ENCODE measurements around the gene EMC8. TPM values are rescaled to one million over a fixed set of nuclear protein-coding genes. Genes with fewer than 3 reads are reported as not detected.
A peak's percentile ranks its signal among the peaks of the same experiment; 100 is the strongest.

Gene EMC8
- total RNA-seq, 1 donor from 2014 or later = 41.4 TPM

GRCh38 chr16:85733839-85734170 lies 65.5 kb downstream of the EMC8 start:
- Mint-ChIP-seq H3K27ac (no peak overlapping the region), H3K27me3 (no peaks in the 10 kb centered on the region), H3K4me1 (ENCODE audit: unreplicated experiment) (peaks cover 13% of the 10 kb centered on the region), H3K36me3 (no peaks in the 10 kb centered on the region), H3K4me3 (no peak overlapping the region), H3K9me3 (no peaks in the 10 kb centered on the region)
- no peak for DNase-seq (ENCODE audit: extremely low spot score, unreplicated experiment)
- no peak for TF ChIP-seq CTCF (conservative IDR thresholded peaks at IDR 0.05)

GRCh38 chr16:85733155-85733838 lies 66.0 kb downstream of the EMC8 start:
- no peaks in the 10 kb centered on the region for H3K9me3 Mint-ChIP-seq
- H3K27me3 Mint-ChIP-seq = no peaks in the 10 kb centered on the region
- no peak overlapping the region for H3K4me3 Mint-ChIP-seq
- no peak for DNase-seq (ENCODE audit: extremely low spot score, unreplicated experiment)
- H3K27ac Mint-ChIP-seq = no peak overlapping the region
- no peaks in the 10 kb centered on the region for H3K36me3 Mint-ChIP-seq
- TF ChIP-seq CTCF (conservative IDR thresholded peaks at IDR 0.05) = no peak
- H3K4me1 Mint-ChIP-seq (ENCODE audit: unreplicated experiment) = peaks cover 13% of the 10 kb centered on the region

GRCh38 chr16:85731179-85731578 lies 68.2 kb downstream of the EMC8 start:
- H3K4me3 Mint-ChIP-seq = no peak overlapping the region
- no peak overlapping the region for H3K27ac Mint-ChIP-seq
- H3K9me3 Mint-ChIP-seq = no peaks in the 10 kb centered on the region
- TF ChIP-seq CTCF (conservative IDR thresholded peaks at IDR 0.05) = no peak
- peaks cover 3% of the 10 kb centered on the region for H3K27me3 Mint-ChIP-seq
- no peaks in the 10 kb centered on the region for H3K36me3 Mint-ChIP-seq
- H3K4me1 Mint-ChIP-seq (ENCODE audit: unreplicated experiment) = peaks cover 13% of the 10 kb centered on the region
- DNase-seq (ENCODE audit: extremely low spot score, unreplicated experiment) = no peak

GRCh38 chr16:85730186-85730465 lies 69.2 kb downstream of the EMC8 start:
- no peaks in the 10 kb centered on the region for H3K36me3 Mint-ChIP-seq
- DNase-seq (ENCODE audit: extremely low spot score, unreplicated experiment) = no peak
- peaks cover 13% of the 10 kb centered on the region for H3K4me1 Mint-ChIP-seq (ENCODE audit: unreplicated experiment)
- no peak overlapping the region for H3K27ac Mint-ChIP-seq
- no peak overlapping the region for H3K4me3 Mint-ChIP-seq
- TF ChIP-seq CTCF (conservative IDR thresholded peaks at IDR 0.05) = no peak
- H3K9me3 Mint-ChIP-seq = no peaks in the 10 kb centered on the region
- H3K27me3 Mint-ChIP-seq = peaks cover 3% of the 10 kb centered on the region

GRCh38 chr16:85729452-85730185 lies 69.7 kb downstream of the EMC8 start:
- Mint-ChIP-seq H3K4me1 (ENCODE audit: unreplicated experiment) (peaks cover 13% of the 10 kb centered on the region), H3K36me3 (no peaks in the 10 kb centered on the region), H3K27me3 (peaks cover 3% of the 10 kb centered on the region), H3K9me3 (no peaks in the 10 kb centered on the region), H3K27ac (peak overlapping the region; percentile 51), H3K4me3 (no peak overlapping the region)
- no peak for DNase-seq (ENCODE audit: extremely low spot score, unreplicated experiment)
- TF ChIP-seq CTCF (conservative IDR thresholded peaks at IDR 0.05) = no peak

Data from type B pancreatic cell (in vitro differentiated cells).